HG03159 (cell line): ENCODE data around the gene TGFBR3.

Experiments
- ATAC-seq: cut with Tn5 transposase; IDR thresholded peaks from one replicate; pipeline ENCODE4 v1.9.1; 2021; ENCODE audit warnings: mild to moderate bottlenecking, moderate library complexity; ENCODE audit not compliant: unreplicated experiment

Gene TGFBR3

DNA sequence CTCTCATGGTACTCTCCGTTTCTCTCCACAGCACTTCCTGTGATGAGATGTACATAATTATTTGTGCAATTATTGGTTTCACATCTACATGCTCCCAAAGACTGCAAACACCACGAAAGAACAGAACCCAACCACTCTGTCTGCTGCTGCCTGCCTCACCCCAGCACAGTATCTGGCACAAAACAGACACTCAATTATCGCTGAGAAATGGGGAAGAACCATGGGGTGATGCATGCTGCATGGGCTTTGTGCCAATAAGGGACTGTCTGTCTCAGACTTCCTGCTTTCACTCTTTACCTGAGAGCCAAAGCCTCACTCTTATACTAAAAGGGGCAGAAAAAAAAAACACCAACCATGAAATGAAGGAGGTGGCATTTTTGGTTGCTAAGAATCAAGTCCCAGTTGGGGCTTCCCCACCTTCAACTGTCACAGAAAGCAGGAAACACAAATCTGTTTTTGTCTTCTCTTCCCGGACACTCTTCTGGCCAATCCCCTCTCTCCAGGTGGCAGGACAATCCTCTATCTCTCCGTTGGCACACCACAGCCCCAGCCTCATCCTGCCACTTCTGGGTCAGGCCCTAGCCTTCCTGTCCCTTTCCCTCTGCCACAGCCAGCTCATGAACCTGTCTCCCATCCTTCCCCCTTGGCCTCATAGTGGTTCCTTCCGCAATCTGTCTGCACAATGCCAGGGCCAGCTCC is 82.0 kb downstream of the TGFBR3 start:
- ATAC-seq: peak; percentile 85

- no peak for ATAC-seq
Measured at GRCh38 chr1:91803123-91803522, 82.8 kb downstream of the TGFBR3 start.

GRCh38 chr1:91801496-91802115 is 84.3 kb downstream of the TGFBR3 start:
- ATAC-seq: no peak

DNA sequence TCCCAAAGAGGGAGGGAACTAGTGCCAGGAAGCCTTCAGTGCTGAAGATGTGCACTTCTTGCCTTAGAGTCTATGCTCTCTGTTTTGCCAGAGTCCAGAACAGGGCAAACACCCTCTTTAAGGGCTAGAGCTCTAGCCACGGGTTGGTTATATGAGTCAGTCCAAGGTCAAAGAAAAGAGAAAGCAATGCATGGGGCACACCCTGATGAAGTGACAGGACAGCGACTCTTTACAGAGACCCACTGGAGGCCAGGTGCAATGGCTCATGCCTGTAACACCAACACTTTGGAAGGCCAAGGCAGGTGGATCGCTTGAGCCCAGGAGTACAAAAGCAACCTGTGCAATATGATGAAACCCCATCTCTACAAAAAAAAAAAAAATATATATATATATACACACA is 86.1 kb downstream of the TGFBR3 start:
- ATAC-seq: no peak

- no peak for ATAC-seq
Measured at GRCh38 chr1:91799159-91799558, 86.8 kb downstream of the TGFBR3 start.

GRCh38 chr1:91798740-91799139 is 87.2 kb downstream of the TGFBR3 start:
- ATAC-seq: no peak

DNA sequence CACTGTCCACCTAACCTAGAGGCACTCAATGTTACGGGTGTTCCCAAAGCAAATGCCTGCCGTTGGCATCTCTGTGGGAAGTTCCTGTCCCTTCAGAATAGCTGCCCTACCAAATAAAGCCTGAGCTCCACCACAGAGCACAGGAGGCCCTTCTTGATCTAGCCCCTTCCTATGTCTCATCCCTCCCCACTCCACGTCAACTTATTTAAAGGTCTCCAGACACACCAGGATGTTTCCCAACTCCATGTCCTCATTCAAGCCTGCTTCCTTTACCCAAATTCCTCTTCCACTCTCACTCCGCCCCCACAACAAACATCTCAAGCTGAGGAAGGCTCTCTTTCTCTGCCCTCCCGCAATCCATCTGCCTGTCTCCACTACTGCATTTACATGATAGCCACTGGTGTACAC is 87.7 kb downstream of the TGFBR3 start:
- ATAC-seq: no peak

DNA sequence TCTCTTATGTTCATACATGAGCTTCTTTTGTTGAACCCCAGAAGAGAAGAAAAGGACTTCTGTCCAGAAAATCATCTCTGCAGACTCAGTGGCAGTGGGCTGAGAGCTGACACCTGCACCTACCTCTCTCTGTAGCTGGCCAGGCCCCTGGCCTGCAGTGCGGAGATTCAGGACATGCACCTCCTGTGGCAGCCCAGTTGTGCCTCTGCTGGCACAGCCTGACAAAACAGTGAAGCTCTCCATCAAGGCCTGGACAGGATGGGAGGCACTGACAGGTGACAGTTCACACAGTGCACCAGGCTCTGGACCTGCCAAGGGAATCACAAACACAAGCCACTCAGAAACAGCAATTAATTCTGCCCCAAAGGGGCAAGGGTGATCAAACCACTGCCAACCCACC is 88.8 kb downstream of the TGFBR3 start:
- ATAC-seq: no peak

GRCh38 chr1:91796390-91796654 is 89.6 kb downstream of the TGFBR3 start:
- ATAC-seq: no peak

DNA sequence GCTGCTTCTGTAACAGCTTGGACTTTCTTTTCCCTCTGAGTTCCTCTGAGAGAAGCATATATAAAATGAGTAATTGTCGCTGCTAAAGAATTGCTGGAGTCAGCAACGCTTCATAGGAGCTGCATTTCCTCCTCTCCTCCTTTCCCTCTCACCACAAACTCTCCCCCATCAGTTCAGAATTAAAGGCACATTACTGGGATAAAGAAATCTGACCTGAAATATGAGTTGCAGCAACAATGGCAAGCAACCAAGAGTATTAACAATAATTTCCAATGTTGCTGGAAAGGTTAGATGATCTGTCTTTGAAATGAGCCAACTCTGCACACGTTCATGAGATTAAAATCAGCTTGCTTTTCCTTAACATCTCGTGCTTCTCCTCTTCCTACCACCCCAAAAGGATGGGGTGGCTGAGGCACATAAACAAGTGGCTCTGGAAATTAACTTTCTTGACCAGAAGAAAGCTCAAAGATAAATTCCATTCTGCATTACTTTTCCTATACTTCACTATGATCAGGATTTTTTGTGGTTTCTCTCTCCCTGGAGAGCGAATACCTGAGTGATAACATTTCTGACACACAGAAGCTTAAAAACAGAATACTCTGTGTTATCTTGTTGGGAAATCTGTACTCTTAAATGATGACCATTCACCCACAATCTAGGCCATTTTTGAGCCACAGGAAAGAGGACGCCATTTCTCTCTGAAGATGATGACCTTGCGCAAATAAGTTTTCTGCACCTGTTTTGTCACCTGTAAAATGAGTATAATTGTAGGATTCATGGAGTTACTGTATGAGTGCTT is 90.2 kb downstream of the TGFBR3 start:
- ATAC-seq: no peak

GRCh38 chr1:91793877-91794276 is 92.1 kb downstream of the TGFBR3 start:
- no peak for ATAC-seq

- no peak for ATAC-seq
Measured at GRCh38 chr1:91793189-91793588, 92.8 kb downstream of the TGFBR3 start.

GRCh38 chr1:91792489-91793071 is 93.4 kb downstream of the TGFBR3 start:
- no peak for ATAC-seq

GRCh38 chr1:91791691-91792488 is 94.1 kb downstream of the TGFBR3 start:
- no peak for ATAC-seq

- ATAC-seq: no peak
Measured at GRCh38 chr1:91791103-91791502, 94.8 kb downstream of the TGFBR3 start.

GRCh38 chr1:91790392-91790791 is 95.6 kb downstream of the TGFBR3 start:
- no peak for ATAC-seq

GRCh38 chr1:91789273-91789997 is 96.5 kb downstream of the TGFBR3 start:
- ATAC-seq: no peak

- no peak for ATAC-seq
Measured at GRCh38 chr1:91787919-91788318, 98.0 kb downstream of the TGFBR3 start.

- no peak for ATAC-seq
Measured at GRCh38 chr1:91784616-91785015, 101.3 kb downstream of the TGFBR3 start.

DNA sequence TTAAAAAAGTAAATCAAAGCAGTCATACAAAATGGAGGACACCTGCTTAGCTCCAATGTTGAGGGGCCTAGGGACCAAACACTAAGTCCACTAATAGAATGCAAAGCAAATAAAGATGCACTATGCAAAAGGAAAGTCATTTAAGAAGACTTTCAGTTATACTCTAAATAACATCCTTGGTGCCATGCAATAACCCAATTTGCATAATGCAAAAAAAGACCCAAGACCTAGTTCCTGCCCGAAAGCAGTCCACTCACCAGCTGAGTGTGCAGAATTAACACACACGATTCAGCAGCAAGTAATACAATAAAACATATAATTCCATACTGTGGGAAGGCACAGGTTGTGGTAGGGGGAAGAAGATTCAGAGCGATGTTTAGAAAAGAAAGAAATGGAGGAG is 101.8 kb downstream of the TGFBR3 start:
- ATAC-seq: peak; percentile 45
